Measurements from ENCODE around the gene ACYP2. TPM values are rescaled to one million over a fixed set of nuclear protein-coding genes. Genes with fewer than 3 reads are reported as not detected.
A peak's percentile ranks its signal among the peaks of the same experiment; 100 is the strongest.

The ACYP2 gene
- total and polyA plus RNA-seq, 11 donors, result 39.7 to 107 (median 53.2) TPM

DNA sequence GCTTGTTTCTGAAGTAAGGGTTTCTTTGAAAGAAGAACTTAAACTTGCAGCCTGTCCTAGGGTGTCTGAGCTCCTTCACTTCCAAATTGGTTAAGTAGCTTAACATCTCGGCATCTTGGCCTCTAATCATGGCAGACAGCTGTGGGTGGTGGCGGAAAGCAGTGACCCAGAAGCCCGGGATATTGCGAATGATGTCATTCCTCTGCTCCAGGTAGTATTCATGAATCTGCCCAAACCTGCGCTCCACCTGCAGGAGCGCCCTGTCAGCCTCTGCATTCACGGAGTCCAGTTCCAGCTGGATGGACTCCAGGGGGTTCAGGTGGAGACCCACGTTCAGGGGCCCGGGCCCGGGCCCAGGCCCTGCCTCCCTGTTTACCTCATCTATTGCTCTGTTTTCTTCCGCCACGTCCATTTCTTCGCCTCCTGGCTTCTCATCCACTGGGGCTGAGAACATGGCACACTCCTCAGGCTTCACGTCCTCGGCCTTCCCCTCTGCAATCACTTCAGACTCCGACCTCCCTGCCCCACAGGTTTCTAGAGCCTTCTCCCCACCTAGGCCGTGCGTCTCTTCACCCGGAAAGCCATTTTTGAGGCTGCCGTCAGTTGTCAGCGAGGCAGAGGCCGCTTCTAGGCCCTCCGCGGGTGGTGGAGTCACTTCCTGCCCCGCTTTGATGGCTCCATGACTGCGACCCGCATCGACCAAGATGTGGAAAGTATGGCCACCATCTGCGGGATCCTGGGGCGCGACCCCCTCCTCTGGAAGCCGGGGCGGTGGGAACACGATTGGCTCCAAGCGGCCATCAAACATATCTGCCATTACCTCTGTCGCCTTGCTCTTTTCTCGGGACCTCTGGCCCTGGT lies 140.0 kb downstream of the ACYP2 start:
- ATAC-seq (no peak), DNase-seq (no peak)
- Histone ChIP-seq H3K9me3 (no peaks in the 10 kb centered on the region), H3K4me3 (no peak overlapping the region), H3K4me1 (peaks cover 0 to 5% (median 0%) of the 10 kb centered on the region in 12 donors), H3K27me3 (no peaks in the 10 kb centered on the region), H3K36me3 (no peaks in the 10 kb centered on the region), H3K27ac (no peak overlapping the region)
- 93 to 95% (median 95%) methylated on average over 37 of the region's 37 CpGs for WGBS, 4 donors
- TF ChIP-seq CTCF (IDR thresholded peaks at IDR 0.05) (no peak), POLR2A (IDR thresholded peaks at IDR 0.05) (no peak)
- intact Hi-C loops (cut with DNase I), result no loop called here

- no peak for DNase-seq
- 95 to 98% (median 97%) methylated on average over 25 of the region's 25 CpGs for WGBS, 4 donors
- intact Hi-C loops (cut with DNase I), result no loop called here
- H3K4me1 ChIP-seq, result no peaks in the 10 kb centered on the region
- H3K27ac ChIP-seq, result no peak within 1 kb of the TSS
- no peaks in the 10 kb centered on the region for H3K9me3 ChIP-seq
- H3K36me3 ChIP-seq, result no peaks in the 10 kb centered on the region
- ATAC-seq, result peak in 1 of 4 donors; percentile 21
- H3K27me3 ChIP-seq, result no peaks in the 10 kb centered on the region
- no peak within 1 kb of the TSS for H3K4me3 ChIP-seq
- TF ChIP-seq CTCF (IDR thresholded peaks at IDR 0.05) (no peak), POLR2A (IDR thresholded peaks at IDR 0.05) (no peak)
Observed at GRCh38 chr2:54256091-54256694, 140.8 kb downstream of the ACYP2 start, which contains the start of gene TSPYL6. TSPYL6 (minus strand) TSS chr2:54256229; CDS start chr2:54256151, 78 bp downstream.

DNA sequence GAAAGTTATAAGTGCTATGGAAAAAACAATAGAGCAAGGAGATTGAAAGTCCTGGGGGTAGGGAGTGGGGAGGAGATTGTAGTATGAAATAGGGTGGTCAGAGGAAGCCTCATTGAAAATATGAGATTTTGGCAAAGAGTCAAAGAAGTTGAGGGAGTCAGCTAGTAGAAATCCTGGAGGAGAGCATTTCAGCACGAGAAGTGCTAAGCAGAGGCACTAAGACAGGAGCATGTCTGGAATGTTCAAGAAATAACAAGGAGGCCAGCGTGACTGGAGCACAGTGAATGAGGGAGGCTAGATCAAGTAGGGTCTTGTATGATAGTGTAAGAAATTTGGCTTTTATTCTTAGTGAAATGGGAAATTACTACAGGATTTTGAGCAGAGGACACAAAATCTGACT lies 142.8 kb downstream of the ACYP2 start:
- Histone ChIP-seq H3K36me3 (no peaks in the 10 kb centered on the region), H3K4me1 (peaks cover 0 to 6% (median 0%) of the 10 kb centered on the region in 12 donors), H3K27me3 (no peaks in the 10 kb centered on the region), H3K27ac (no peak overlapping the region), H3K4me3 (no peak overlapping the region), H3K9me3 (no peaks in the 10 kb centered on the region)
- intact Hi-C loops (cut with DNase I), result no loop called here
- ATAC-seq (no peak), DNase-seq (no peak)
- TF ChIP-seq POLR2A (IDR thresholded peaks at IDR 0.05) (no peak), CTCF (IDR thresholded peaks at IDR 0.05) (no peak)
- WGBS, 4 donors, result 85 to 90% (median 87%) methylated on average over 2 of the region's 2 CpGs
